Measurements from ENCODE around the gene LRFN2. TPM values are rescaled to one million over a fixed set of nuclear protein-coding genes. Genes with fewer than 3 reads are reported as not detected.

The LRFN2 gene
- total RNA-seq, 1 experiment from 2014 or later: not detected

GRCh38 chr6:40438246-40438887 lies 148.8 kb downstream of the LRFN2 start:
- H3K27ac ChIP-seq (ENCODE audit: low read length): no peak overlapping the region

GRCh38 chr6:40437631-40438030 lies 149.5 kb downstream of the LRFN2 start:
- Histone ChIP-seq H2AFZ (ENCODE audit: low read length) (no peak overlapping the region), H3K4me3 (ENCODE audit: low read length) (no peak overlapping the region), H3K4me1 (ENCODE audit: insufficient read depth, low read length) (no peaks in the 10 kb centered on the region), H3K27ac (ENCODE audit: low read length) (no peak overlapping the region), H3K9me3 (ENCODE audit: low read length) (no peaks in the 10 kb centered on the region), H3K4me2 (ENCODE audit: low read length) (no peak overlapping the region), H3K79me2 (ENCODE audit: low read length) (no peaks in the 10 kb centered on the region), H3K36me3 (ENCODE audit: low read depth, low read length) (no peaks in the 10 kb centered on the region), H3K9me2 (replicated peaks; ENCODE audit: low read length) (no peaks in the 10 kb centered on the region), H3K27me3 (ENCODE audit: low read length) (no peaks in the 10 kb centered on the region), H3F3A (ENCODE audit: low read length, unreplicated experiment) (no peaks in the 10 kb centered on the region), H4K20me1 (ENCODE audit: low read length) (no peaks in the 10 kb centered on the region), H3K9ac (ENCODE audit: low read length) (no peak overlapping the region)
- no peak for ATAC-seq
- DNase-seq: no peak
- intact Hi-C loops (cut with micrococcal nuclease): no loop called here
- CTCF ChIA-PET: no interaction called here
- POLR2A ChIA-PET (ENCODE audit: unreplicated experiment): no interaction called here
- no peak for TF ChIP-seq EZH2phosphoT487 (IDR thresholded peaks at IDR 0.05; ENCODE audit: borderline replicate concordance, low read length)
- TF ChIP-seq EZH2 (IDR thresholded peaks at IDR 0.05; ENCODE audit: low read length, unreplicated experiment): no peak
- no peak for TF ChIP-seq CTCF (conservative IDR thresholded peaks at IDR 0.05; ENCODE audit: low read depth, low read length)
- no TSS peak for BruUV-seq (replicated peaks)

More at GRCh38 chr6:40438246-40438887, 148.8 kb downstream of the LRFN2 start:
- Histone ChIP-seq H3K79me2 (ENCODE audit: low read length) (no peaks in the 10 kb centered on the region), H3K9me3 (ENCODE audit: low read length) (no peaks in the 10 kb centered on the region), H3K4me3 (ENCODE audit: low read length) (no peak overlapping the region), H3K4me2 (ENCODE audit: low read length) (no peak overlapping the region), H3K9ac (ENCODE audit: low read length) (no peak overlapping the region), H2AFZ (ENCODE audit: low read length) (no peak overlapping the region), H3K9me2 (replicated peaks; ENCODE audit: low read length) (no peaks in the 10 kb centered on the region), H3K27me3 (ENCODE audit: low read length) (no peaks in the 10 kb centered on the region), H3K4me1 (ENCODE audit: insufficient read depth, low read length) (no peaks in the 10 kb centered on the region), H4K20me1 (ENCODE audit: low read length) (no peaks in the 10 kb centered on the region), H3K36me3 (ENCODE audit: low read depth, low read length) (no peaks in the 10 kb centered on the region), H3F3A (ENCODE audit: low read length, unreplicated experiment) (no peaks in the 10 kb centered on the region)
- no peak for TF ChIP-seq CTCF (conservative IDR thresholded peaks at IDR 0.05; ENCODE audit: low read depth, low read length)
- no peak for TF ChIP-seq EZH2 (IDR thresholded peaks at IDR 0.05; ENCODE audit: low read length, unreplicated experiment)
- no peak for TF ChIP-seq EZH2phosphoT487 (IDR thresholded peaks at IDR 0.05; ENCODE audit: borderline replicate concordance, low read length)
- BruUV-seq (replicated peaks): no TSS peak
- ATAC-seq: no peak
- ChIA-PET POLR2A (ENCODE audit: unreplicated experiment) (no interaction called here), CTCF (no interaction called here)
- DNase-seq: no peak
- intact Hi-C loops (cut with micrococcal nuclease): no loop called here

GRCh38 chr6:40436685-40437604 lies 150.2 kb downstream of the LRFN2 start:
- CTCF ChIA-PET: no interaction called here

More at GRCh38 chr6:40436685-40437604, 150.2 kb downstream of the LRFN2 start:
- H3K4me1 ChIP-seq (ENCODE audit: insufficient read depth, low read length): no peaks in the 10 kb centered on the region
- H4K20me1 ChIP-seq (ENCODE audit: low read length): no peaks in the 10 kb centered on the region
- intact Hi-C loops (cut with micrococcal nuclease): no loop called here
- no peaks in the 10 kb centered on the region for H3K27me3 ChIP-seq (ENCODE audit: low read length)
- H3K9ac ChIP-seq (ENCODE audit: low read length): no peak overlapping the region
- DNase-seq (peak; percentile 45), ATAC-seq (no peak)
- H3K4me3 ChIP-seq (ENCODE audit: low read length): no peak overlapping the region
- H3K9me3 ChIP-seq (ENCODE audit: low read length): no peaks in the 10 kb centered on the region
- H3F3A ChIP-seq (ENCODE audit: low read length, unreplicated experiment): no peaks in the 10 kb centered on the region
- H2AFZ ChIP-seq (ENCODE audit: low read length): no peak overlapping the region
- H3K27ac ChIP-seq (ENCODE audit: low read length): no peak overlapping the region
- H3K9me2 ChIP-seq (replicated peaks; ENCODE audit: low read length): no peaks in the 10 kb centered on the region
- H3K79me2 ChIP-seq (ENCODE audit: low read length): no peaks in the 10 kb centered on the region
- no TSS peak for BruUV-seq (replicated peaks)
- POLR2A ChIA-PET (ENCODE audit: unreplicated experiment): no interaction called here
- H3K36me3 ChIP-seq (ENCODE audit: low read depth, low read length): no peaks in the 10 kb centered on the region
- no peak overlapping the region for H3K4me2 ChIP-seq (ENCODE audit: low read length)
- TF ChIP-seq EZH2 (IDR thresholded peaks at IDR 0.05; ENCODE audit: low read length, unreplicated experiment) (no peak), CTCF (conservative IDR thresholded peaks at IDR 0.05; ENCODE audit: low read depth, low read length) (no peak)
